SJCRH30 (cell line): Measurements from ENCODE around the gene ZNF341. TPM values are rescaled to one million over a fixed set of nuclear protein-coding genes. Genes with fewer than 3 reads are reported as not detected.

Source experiments
- DNase-seq, 2 experiments: peaks; one replicate each; pipeline ENCODE4 v3.0.0-alpha.2; 2015 to 2020
- H3K27ac ChIP-seq: fragments of 250-450 bp; sonication (Bioruptor Pico); 2 replicates; pipeline ENCODE4 v1.5.1; 2020; ENCODE audit warnings: mild to moderate bottlenecking, moderate library complexity
- H3K27me3 ChIP-seq: fragments of 250-450 bp; sonication (Bioruptor Pico); 2 replicates; pipeline ENCODE4 v1.5.1; 2020; ENCODE audit warnings: mild to moderate bottlenecking, moderate library complexity
- H3K36me3 ChIP-seq: fragments of 250-450 bp; sonication (Bioruptor Pico); 2 replicates; pipeline ENCODE4 v1.5.1; 2020; ENCODE audit warnings: mild to moderate bottlenecking, moderate library complexity
- H3K4me1 ChIP-seq: fragments of 250-450 bp; sonication (Bioruptor Pico); 2 replicates; pipeline ENCODE4 v1.5.1; 2020; ENCODE audit warnings: mild to moderate bottlenecking, moderate library complexity
- H3K4me3 ChIP-seq: fragments of 250-450 bp; sonication (Bioruptor Pico); 2 replicates; pipeline ENCODE4 v1.5.1; 2020; ENCODE audit warnings: mild to moderate bottlenecking, moderate library complexity
- H3K9me3 ChIP-seq: fragments of 250-450 bp; sonication (Bioruptor Pico); replicated peaks from 2 replicates; pipeline ENCODE4 v1.5.1; 2020; ENCODE audit warnings: mild to moderate bottlenecking, moderate library complexity
- total RNA-seq: library from RNA; depleted of rRNA; stranded (reverse); fragments of >200 nt; shearing (Covaris generic); gene quantifications from 2 replicates; pipeline ENCODE4 v1.2.3, GENCODE V29; 2014

ZNF341 gene
- total RNA-seq, 1 experiment from 2014 or later, result 1.8 TPM

- no peaks in the 10 kb centered on the region for H3K27me3 ChIP-seq
- peaks cover 3% of the 10 kb centered on the region; the same call in 1 of the 2 replicates for H3K9me3 ChIP-seq
- no peak for DNase-seq
- no peaks in the 10 kb centered on the region for H3K36me3 ChIP-seq
- H3K27ac ChIP-seq, result no peak overlapping the region
- no peak overlapping the region for H3K4me3 ChIP-seq
- H3K4me1 ChIP-seq, result no peaks in the 10 kb centered on the region
Observed at GRCh38 chr20:33761698-33762250, 30.0 kb downstream of the ZNF341 start.

- no peaks in the 10 kb centered on the region for H3K36me3 ChIP-seq
- H3K9me3 ChIP-seq, result no peaks in the 10 kb centered on the region
- H3K4me3 ChIP-seq, result no peak overlapping the region
- H3K27ac ChIP-seq, result no peak overlapping the region
- H3K4me1 ChIP-seq, result no peaks in the 10 kb centered on the region
- DNase-seq, result no peak
- H3K27me3 ChIP-seq, result no peaks in the 10 kb centered on the region
Observed at GRCh38 chr20:33765099-33765498, 33.3 kb downstream of the ZNF341 start.

DNA sequence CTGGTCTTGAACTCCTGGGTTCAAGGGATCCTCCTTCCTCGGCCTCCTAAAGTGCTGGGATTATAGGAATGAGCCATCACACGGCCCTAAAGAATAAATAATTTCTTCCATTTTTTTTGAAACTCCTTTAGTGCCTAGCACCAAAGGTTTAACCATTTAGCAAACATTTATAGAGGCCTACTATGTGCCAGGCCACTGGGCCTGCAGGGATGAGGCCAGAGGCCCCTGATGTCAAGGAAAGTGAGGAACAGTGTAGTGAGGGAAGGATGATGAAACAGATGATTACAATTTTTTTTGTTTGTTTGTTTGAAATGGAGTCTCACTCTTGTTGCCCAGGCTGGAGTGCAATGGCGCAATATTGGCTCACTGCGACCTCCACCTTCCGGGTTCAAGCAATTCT lies 33.8 kb downstream of the ZNF341 start:
- Histone ChIP-seq H3K4me1 (no peaks in the 10 kb centered on the region), H3K36me3 (no peaks in the 10 kb centered on the region), H3K27ac (no peak overlapping the region), H3K9me3 (no peaks in the 10 kb centered on the region), H3K4me3 (no peak overlapping the region), H3K27me3 (no peaks in the 10 kb centered on the region)
- no peak for DNase-seq

DNA sequence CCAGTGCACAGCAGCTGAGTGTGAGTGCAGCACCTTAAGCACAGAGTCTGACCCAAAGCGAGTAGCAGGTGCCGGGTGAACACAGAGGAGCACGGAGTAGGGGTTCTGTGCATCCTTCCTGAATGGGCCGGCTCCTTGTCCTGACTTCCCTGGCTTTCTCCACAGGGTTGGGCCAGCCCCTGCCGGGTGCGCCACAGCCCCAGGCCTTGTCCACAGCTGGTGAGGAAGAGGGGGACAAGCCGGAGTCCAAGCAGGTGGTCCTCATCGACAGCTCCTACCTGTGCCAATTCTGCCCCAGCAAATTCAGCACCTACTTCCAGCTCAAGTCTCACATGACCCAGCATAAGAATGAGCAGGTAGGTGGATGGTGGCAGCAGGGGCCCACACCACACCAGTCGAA lies 34.9 kb downstream of the ZNF341 start:
- H3K27me3 ChIP-seq, result no peaks in the 10 kb centered on the region
- no peaks in the 10 kb centered on the region for H3K9me3 ChIP-seq

DNA sequence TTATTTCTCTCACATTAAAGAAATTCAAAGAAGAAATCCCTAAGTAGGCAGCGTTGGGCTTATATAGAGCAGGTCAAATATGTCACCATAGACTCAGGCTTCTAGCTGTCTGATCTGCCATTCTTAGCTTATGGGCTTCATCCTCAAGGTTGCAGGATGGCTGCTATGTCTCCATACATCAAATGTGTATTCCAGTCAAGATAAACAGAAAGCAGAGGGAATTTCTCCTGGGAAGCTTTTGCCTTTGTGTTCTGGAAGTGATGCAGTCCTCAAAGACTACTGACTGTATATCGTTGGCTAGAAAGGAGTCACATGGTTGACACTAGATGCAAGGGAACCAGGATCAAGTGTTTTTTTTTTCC lies 36.0 kb downstream of the ZNF341 start:
- no peaks in the 10 kb centered on the region for H3K36me3 ChIP-seq
- no peak overlapping the region for H3K27ac ChIP-seq
- H3K9me3 ChIP-seq, result no peaks in the 10 kb centered on the region
- DNase-seq, result no peak
- no peak overlapping the region for H3K4me3 ChIP-seq
- no peaks in the 10 kb centered on the region for H3K27me3 ChIP-seq
- no peaks in the 10 kb centered on the region for H3K4me1 ChIP-seq

More for the DNA sequence above, 34.9 kb downstream of the ZNF341 start:
- no peaks in the 10 kb centered on the region for H3K4me1 ChIP-seq
- no peaks in the 10 kb centered on the region for H3K36me3 ChIP-seq
- H3K4me3 ChIP-seq, result no peak overlapping the region
- no peak for DNase-seq
- no peak overlapping the region for H3K27ac ChIP-seq

DNA sequence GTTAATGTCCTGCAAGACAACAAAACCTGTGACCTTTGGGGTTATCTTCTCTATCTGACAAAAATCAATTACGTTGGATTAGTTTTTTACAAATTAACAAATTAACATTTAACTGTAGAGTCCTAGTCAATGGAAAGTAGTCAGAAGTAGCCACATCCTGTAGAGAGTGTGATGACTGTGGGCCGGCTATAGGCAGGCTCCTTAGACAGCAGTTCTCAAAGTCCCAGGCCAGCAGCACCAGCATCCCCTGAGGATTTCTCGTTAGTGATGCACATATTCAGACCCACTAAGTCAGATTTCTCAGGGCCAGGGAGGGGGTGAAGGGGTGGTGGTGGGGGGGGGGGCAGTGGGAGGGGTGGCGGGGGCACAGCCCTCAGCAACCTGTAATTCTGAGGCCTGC lies 37.2 kb downstream of the ZNF341 start:
- DNase-seq, result no peak
- no peak overlapping the region for H3K27ac ChIP-seq
- H3K9me3 ChIP-seq, result no peaks in the 10 kb centered on the region
- H3K36me3 ChIP-seq, result no peaks in the 10 kb centered on the region
- no peaks in the 10 kb centered on the region for H3K27me3 ChIP-seq
- H3K4me3 ChIP-seq, result no peak overlapping the region
- H3K4me1 ChIP-seq, result no peaks in the 10 kb centered on the region

DNA sequence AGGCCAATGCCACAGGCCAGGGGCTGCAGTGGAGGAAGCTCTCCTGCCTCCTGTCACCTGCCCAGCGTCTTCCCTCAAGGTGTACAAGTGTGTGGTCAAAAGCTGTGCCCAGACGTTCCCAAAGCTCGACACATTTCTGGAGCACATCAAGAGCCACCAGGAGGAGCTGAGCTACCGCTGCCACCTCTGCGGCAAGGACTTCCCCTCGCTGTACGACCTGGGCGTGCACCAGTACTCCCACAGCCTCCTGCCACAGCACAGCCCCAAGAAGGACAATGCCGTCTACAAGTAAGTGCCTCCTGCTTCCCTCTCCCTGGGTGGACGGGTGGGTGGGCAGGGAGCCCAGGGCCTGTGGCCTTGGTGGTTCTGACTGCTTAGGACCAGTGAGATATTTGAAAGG lies 38.2 kb downstream of the ZNF341 start:
- no peak for DNase-seq
- no peak overlapping the region for H3K4me3 ChIP-seq
- no peaks in the 10 kb centered on the region for H3K4me1 ChIP-seq
- H3K27ac ChIP-seq, result no peak overlapping the region
- H3K27me3 ChIP-seq, result no peaks in the 10 kb centered on the region
- no peaks in the 10 kb centered on the region for H3K36me3 ChIP-seq
- no peaks in the 10 kb centered on the region for H3K9me3 ChIP-seq

GRCh38 chr20:33771938-33772337 lies 40.1 kb downstream of the ZNF341 start:
- Histone ChIP-seq H3K27me3 (no peaks in the 10 kb centered on the region), H3K9me3 (no peaks in the 10 kb centered on the region), H3K36me3 (no peaks in the 10 kb centered on the region), H3K4me3 (no peak overlapping the region), H3K4me1 (no peaks in the 10 kb centered on the region), H3K27ac (no peak overlapping the region)
- no peak for DNase-seq

DNA sequence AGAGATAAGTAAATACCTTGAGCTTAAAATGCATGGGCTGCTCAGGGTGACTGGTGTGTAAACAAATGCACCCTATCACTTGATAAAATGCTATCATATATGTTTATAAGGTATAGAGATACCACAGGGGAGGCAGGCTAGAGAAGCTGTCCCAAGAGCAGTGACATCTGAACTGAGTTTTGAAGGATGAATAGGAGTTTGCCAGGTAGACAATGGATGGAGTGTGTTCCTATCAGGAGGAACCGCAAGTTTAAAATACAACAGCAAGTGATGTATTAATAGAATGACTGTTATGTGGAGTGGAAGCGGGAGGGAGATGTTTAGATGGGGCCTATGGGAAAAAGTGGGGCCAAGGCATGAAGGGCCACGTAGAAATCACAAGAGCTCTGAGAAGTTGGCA lies 40.6 kb downstream of the ZNF341 start:
- Histone ChIP-seq H3K27ac (no peak overlapping the region), H3K4me1 (no peaks in the 10 kb centered on the region), H3K36me3 (no peaks in the 10 kb centered on the region), H3K4me3 (no peak overlapping the region), H3K27me3 (no peaks in the 10 kb centered on the region), H3K9me3 (no peaks in the 10 kb centered on the region)
- no peak for DNase-seq

DNA sequence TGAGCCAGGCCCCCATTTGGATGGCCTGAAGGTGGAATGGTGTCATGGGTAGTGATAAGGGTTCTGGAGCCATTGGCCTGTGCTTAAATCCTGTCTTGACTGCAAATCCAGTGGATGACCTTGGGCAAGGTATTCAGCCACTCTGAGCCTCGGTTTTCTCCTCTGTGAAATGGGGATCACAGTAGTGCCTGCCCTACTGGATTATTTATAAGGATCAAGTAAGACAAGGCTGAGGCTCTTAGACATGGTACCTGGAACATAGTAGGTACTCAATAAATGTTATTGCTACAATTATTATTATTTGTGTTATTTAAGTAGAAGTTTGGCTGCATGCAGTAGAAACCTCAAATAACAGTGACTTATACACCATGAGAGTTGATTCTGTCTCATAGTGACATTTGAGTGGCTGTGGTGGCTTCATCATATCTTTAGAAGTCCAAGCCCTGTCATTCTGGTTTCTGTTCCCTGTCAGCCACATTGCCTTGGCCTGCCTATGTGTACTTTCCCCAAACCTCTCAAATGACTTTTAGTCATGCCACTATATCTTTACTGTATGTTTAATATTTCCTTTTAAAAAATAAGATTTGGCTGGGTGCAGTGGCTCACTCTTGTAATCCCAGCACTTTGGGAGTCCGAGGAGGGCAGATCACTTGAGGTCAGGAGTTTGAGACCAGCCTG lies 41.8 kb downstream of the ZNF341 start:
- DNase-seq, result no peak
- H3K4me3 ChIP-seq, result no peak overlapping the region
- H3K36me3 ChIP-seq, result no peaks in the 10 kb centered on the region
- no peaks in the 10 kb centered on the region for H3K27me3 ChIP-seq
- no peak overlapping the region for H3K27ac ChIP-seq
- H3K9me3 ChIP-seq, result no peaks in the 10 kb centered on the region
- H3K4me1 ChIP-seq, result no peaks in the 10 kb centered on the region

DNA sequence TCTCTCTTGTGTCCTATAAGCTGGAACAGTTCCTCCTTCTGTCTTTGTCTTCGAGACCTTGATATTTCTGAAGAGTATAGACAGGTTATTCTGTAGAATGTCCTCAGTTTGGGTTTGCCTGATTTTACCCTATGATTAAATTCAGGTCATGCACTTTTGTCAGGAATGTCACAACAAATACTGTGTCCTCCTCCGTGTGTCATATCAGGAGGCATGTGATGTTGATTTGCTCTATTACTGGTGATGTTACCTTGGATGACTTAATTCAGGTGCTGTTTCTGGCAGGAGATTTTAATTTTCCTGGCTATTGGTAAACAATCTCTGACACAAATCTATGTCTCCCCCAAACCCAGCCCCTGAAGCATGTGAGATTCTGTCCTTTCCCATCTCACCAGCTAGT lies 46.0 kb downstream of the ZNF341 start:
- H3K36me3 ChIP-seq, result no peaks in the 10 kb centered on the region
- no peaks in the 10 kb centered on the region for H3K4me1 ChIP-seq
- H3K27me3 ChIP-seq, result no peaks in the 10 kb centered on the region
- no peak overlapping the region for H3K4me3 ChIP-seq
- no peaks in the 10 kb centered on the region for H3K9me3 ChIP-seq
- no peak overlapping the region for H3K27ac ChIP-seq
- no peak for DNase-seq

GRCh38 chr20:33781133-33781532 lies 49.3 kb downstream of the ZNF341 start:
- H3K9me3 ChIP-seq, result no peaks in the 10 kb centered on the region
- no peak for DNase-seq
- no peaks in the 10 kb centered on the region for H3K4me1 ChIP-seq
- no peak overlapping the region for H3K27ac ChIP-seq
- H3K27me3 ChIP-seq, result no peaks in the 10 kb centered on the region
- H3K4me3 ChIP-seq, result no peak overlapping the region
- H3K36me3 ChIP-seq, result no peaks in the 10 kb centered on the region

GRCh38 chr20:33781945-33782344 lies 50.1 kb downstream of the ZNF341 start:
- H3K27me3 ChIP-seq, result no peaks in the 10 kb centered on the region
- H3K36me3 ChIP-seq, result no peaks in the 10 kb centered on the region
- no peaks in the 10 kb centered on the region for H3K9me3 ChIP-seq
- no peak overlapping the region for H3K27ac ChIP-seq
- H3K4me1 ChIP-seq, result no peaks in the 10 kb centered on the region
- DNase-seq, result no peak
- no peak overlapping the region for H3K4me3 ChIP-seq

DNA sequence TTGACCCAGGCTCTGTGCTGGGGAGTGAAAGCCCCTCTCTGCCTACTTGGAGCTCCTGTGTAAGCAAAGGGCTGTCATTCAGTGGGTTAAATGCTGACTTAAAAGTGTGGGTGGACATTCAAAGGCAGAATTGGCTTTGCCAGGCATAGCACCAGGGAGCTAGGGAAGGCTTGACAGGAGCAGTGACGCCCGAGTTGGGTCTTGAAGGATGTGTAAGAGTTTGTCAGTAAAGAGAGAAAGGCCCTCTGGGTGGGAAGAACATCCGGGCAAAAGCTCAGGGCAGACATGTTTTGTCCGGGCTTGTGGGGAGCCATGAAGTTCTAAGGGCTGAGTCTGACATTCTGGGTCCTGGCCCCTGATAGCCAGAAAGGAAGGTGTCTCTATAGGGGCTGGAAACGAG lies 51.5 kb downstream of the ZNF341 start:
- Histone ChIP-seq H3K4me1 (no peaks in the 10 kb centered on the region), H3K4me3 (no peak overlapping the region), H3K9me3 (no peaks in the 10 kb centered on the region), H3K27ac (no peak overlapping the region), H3K36me3 (no peaks in the 10 kb centered on the region), H3K27me3 (no peaks in the 10 kb centered on the region)
- DNase-seq, result no peak

DNA sequence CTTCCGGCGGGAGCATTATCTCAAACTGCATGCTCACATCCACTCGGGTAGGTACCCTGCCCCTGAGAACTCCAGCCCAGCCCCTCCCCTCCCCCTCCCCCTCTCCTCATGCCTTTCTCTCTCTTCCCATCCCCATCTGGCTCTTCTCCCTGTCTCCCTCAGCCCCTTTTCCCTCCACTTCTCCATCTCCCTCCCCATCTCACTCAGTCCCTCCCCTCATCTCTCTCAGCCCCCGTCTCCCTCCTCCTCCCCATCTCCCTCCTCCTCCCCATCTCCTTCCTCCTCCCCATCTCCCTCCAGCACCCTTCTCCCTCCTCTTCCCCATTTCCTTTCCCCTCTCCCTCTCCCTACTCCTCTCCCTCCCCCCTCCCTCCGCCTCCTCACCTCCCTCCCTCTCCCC lies 52.0 kb downstream of the ZNF341 start:
- H3K36me3 ChIP-seq, result no peaks in the 10 kb centered on the region
- H3K27me3 ChIP-seq, result no peaks in the 10 kb centered on the region
- H3K27ac ChIP-seq, result no peak overlapping the region
- no peaks in the 10 kb centered on the region for H3K4me1 ChIP-seq
- no peak overlapping the region for H3K4me3 ChIP-seq
- DNase-seq, result no peak
- no peaks in the 10 kb centered on the region for H3K9me3 ChIP-seq

DNA sequence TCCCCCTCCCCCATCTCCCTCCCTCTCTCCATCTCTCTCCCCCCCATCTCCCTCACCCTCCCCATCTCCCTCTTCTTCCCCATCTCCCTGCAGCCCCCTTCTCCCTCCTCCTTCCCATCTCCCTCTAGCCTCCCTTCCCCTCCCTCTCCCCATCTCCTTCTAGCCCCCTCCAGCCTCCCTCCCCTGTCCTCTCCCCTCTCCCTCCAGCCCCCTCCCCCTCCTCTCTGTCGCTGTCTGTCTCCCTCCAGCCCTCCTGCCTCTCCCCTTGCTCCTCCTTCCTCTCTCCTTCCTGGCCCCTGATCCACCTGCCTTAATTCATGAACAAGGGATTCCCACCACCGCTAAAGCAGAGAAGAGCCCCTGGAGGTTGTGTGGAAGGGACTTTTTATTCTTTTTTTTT lies 52.4 kb downstream of the ZNF341 start:
- H3K27me3 ChIP-seq, result no peaks in the 10 kb centered on the region

More for the DNA sequence above, 52.4 kb downstream of the ZNF341 start:
- H3K4me3 ChIP-seq, result no peak overlapping the region
- H3K36me3 ChIP-seq, result no peaks in the 10 kb centered on the region
- H3K4me1 ChIP-seq, result peaks cover under 1% of the 10 kb centered on the region; the same call in 1 of the 2 replicates
- DNase-seq, result no peak
- no peaks in the 10 kb centered on the region for H3K9me3 ChIP-seq
- no peak overlapping the region for H3K27ac ChIP-seq
